GM12878 (cell line): ENCODE data around the gene EEF1AKMT3. TPM values are rescaled to one million over a fixed set of nuclear protein-coding genes. Genes with fewer than 3 reads are reported as not detected.

ENCODE experiments used
- BCL3 ChIP-seq: IDR thresholded peaks from 2 replicates; pipeline ENCODE4 v1.6.1; 2011; ENCODE audit warnings: borderline replicate concordance, low read depth, mild to moderate bottlenecking, moderate library complexity, low read length; ENCODE audit not compliant: insufficient read depth, poor library complexity, severe bottlenecking
- CHD4 ChIP-seq: fragments of 200-600 bp; sonication (generic); IDR thresholded peaks from 2 replicates; pipeline ENCODE4 v1.6.1; 2016; ENCODE audit warnings: mild to moderate bottlenecking
- CTCF ChIP-seq, 3 experiments: IDR thresholded peaks in 2 of 3; conservative IDR thresholded peaks in 1 of 3; 2 replicates each; pipeline ENCODE4 v1.5.1; 2011; ENCODE audit warnings: low read depth in 3 of 3, low read length in 3 of 3, mild to moderate bottlenecking in 3 of 3, control low read depth in 2 of 3, moderate library complexity in 2 of 3, inconsistent platforms in 1 of 3, mixed read lengths in 1 of 3; ENCODE audit not compliant: control insufficient read depth in 2 of 3, insufficient read depth in 1 of 3; ENCODE audit errors: extremely low read depth in 1 of 3
- DPF2 ChIP-seq: fragments of 450-650 bp; IDR thresholded peaks from 2 replicates; pipeline ENCODE4 v1.6.1; 2017; ENCODE audit warnings: mild to moderate bottlenecking
- EGR1 ChIP-seq, 2 experiments: IDR thresholded peaks; 1 replicate in 1 of 2; 2 replicates in 1 of 2; pipeline ENCODE4 v1.6.1; 2011 to 2012; ENCODE audit warnings: low read depth in 2 of 2, low read length in 2 of 2, borderline replicate concordance in 1 of 2, mild to moderate bottlenecking in 1 of 2, moderate library complexity in 1 of 2
- FOXM1 ChIP-seq: IDR thresholded peaks from 2 replicates; pipeline ENCODE4 v1.6.1; 2012; ENCODE audit warnings: low read depth, mild to moderate bottlenecking, inconsistent platforms, low read length, moderate library complexity
- HDGF ChIP-seq: fragments of 450-650 bp; IDR thresholded peaks from 2 replicates; pipeline ENCODE4 v1.6.1; 2016; ENCODE audit warnings: antibody characterized with exemption
- KDM1A ChIP-seq: fragments of 200-600 bp; sonication (generic); IDR thresholded peaks from 2 replicates; pipeline ENCODE4 v1.6.1; 2016; ENCODE audit warnings: borderline replicate concordance
- MYB ChIP-seq: fragments of 150-350 bp; IDR thresholded peaks from 2 replicates; pipeline ENCODE4 v1.6.1; 2014; ENCODE audit warnings: mild to moderate bottlenecking, low read depth, low read length, borderline replicate concordance
- NFXL1 ChIP-seq: fragments of 450-650 bp; IDR thresholded peaks from 2 replicates; pipeline ENCODE4 v1.6.1; 2017; ENCODE audit warnings: antibody characterized with exemption, mild to moderate bottlenecking, borderline replicate concordance
- PAX8 ChIP-seq: fragments of 450-650 bp; IDR thresholded peaks from 2 replicates; pipeline ENCODE4 v1.6.1; 2017; ENCODE audit warnings: mild to moderate bottlenecking, moderate library complexity
- RAD21 ChIP-seq: IDR thresholded peaks from 2 replicates; pipeline ENCODE4 v1.6.1; 2011; ENCODE audit warnings: mild to moderate bottlenecking, low read depth, low read length, moderate library complexity; ENCODE audit not compliant: insufficient read depth
- RELB ChIP-seq: fragments of 450-650 bp; IDR thresholded peaks from 2 replicates; pipeline ENCODE4 v1.6.1; 2017; ENCODE audit warnings: low read depth, mild to moderate bottlenecking, moderate library complexity
- RFX5 ChIP-seq: IDR thresholded peaks from 2 replicates; pipeline ENCODE4 v1.6.1; 2011; ENCODE audit warnings: low read depth, low read length, improper control_type of control experiment
- SKIL ChIP-seq: fragments of 450-650 bp; IDR thresholded peaks from 2 replicates; pipeline ENCODE4 v1.6.1; 2017; ENCODE audit warnings: mild to moderate bottlenecking, low read depth, inconsistent platforms; ENCODE audit not compliant: poor library complexity, severe bottlenecking
- SMAD1 ChIP-seq: fragments of 450-650 bp; IDR thresholded peaks from 2 replicates; pipeline ENCODE4 v1.6.1; 2018; ENCODE audit warnings: mild to moderate bottlenecking, low read depth; ENCODE audit not compliant: partially characterized antibody
- SREBF1 ChIP-seq: IDR thresholded peaks from 2 replicates; pipeline ENCODE4 v1.6.1; 2012; ENCODE audit warnings: mild to moderate bottlenecking, low read length
- TCF7 ChIP-seq: IDR thresholded peaks from 2 replicates; pipeline ENCODE4 v1.6.1; 2014; ENCODE audit warnings: antibody characterized with exemption, borderline replicate concordance
- ZBTB4 ChIP-seq: fragments of 450-650 bp; formaldehyde crosslinking; IDR thresholded peaks from 2 replicates; pipeline ENCODE4 v1.4.0; 2022; ENCODE audit warnings: mild to moderate bottlenecking, moderate library complexity
- polyA plus RNA-seq, 11 experiments: library from polyadenylated mRNA; depleted of rRNA in 4 of 11; unstranded in 6 of 11; stranded (reverse) in 5 of 11; fragments of >200 nt; fragmentation: Nextera tagmentation in 4 of 11; fragmentation: Illumina TruSeq in 1 of 11; extraction: Ambion mirVana in 4 of 11; extraction: Trizol in 1 of 11; gene quantifications; 1 replicate in 1 of 11; 2 replicates in 10 of 11; pipeline versions ENCODE4 v1.2.1 to v1.2.3, GENCODE V29; 2011 to 2016; ENCODE audit warnings: inconsistent platforms in 2 of 11, missing spikeins in 2 of 11, low read depth in 1 of 11
- total RNA-seq, 4 experiments: library from RNA; depleted of rRNA in 3 of 4; stranded (reverse); fragments of >200 nt in 3 of 4; fragmentation: Illumina TruSeq in 1 of 4; extraction: Trizol in 1 of 4; gene quantifications; 2 replicates each; pipeline versions ENCODE4 v1.2.1 to v1.2.3, GENCODE V29; 2013 to 2021

Gene EEF1AKMT3
- total and polyA plus RNA-seq, 10 of the 15 experiments (the other 5 are each of a cell fraction or from before 2014, with no cell fraction given) = 1.2 to 8.2 (median 3.5) TPM

- 0 out of 2 replicates have a peak, but pooled peaks have one; percentile 44 for TF ChIP-seq RELB
- TF ChIP-seq RFX5 = no peak
- TF ChIP-seq SKIL = no peak
- peak; percentile 99 for TF ChIP-seq HDGF
- no peak for TF ChIP-seq KDM1A
- TF ChIP-seq DPF2 = no peak
- no peak for TF ChIP-seq FOXM1
- no peak for TF ChIP-seq RAD21
- TF ChIP-seq CHD4 = no peak
- no peak for TF ChIP-seq SREBF1
- no peak for TF ChIP-seq PAX8
- TF ChIP-seq BCL3 = no peak
- no peak for TF ChIP-seq TCF7
- no peak for TF ChIP-seq NFXL1
- TF ChIP-seq MYB = no peak
- no peak for TF ChIP-seq ZBTB4 (CRISPR knock-in tag)
- TF ChIP-seq CTCF (IDR thresholded peaks at IDR 0.05 in 2 of 3, conservative IDR thresholded peaks at IDR 0.05 in 1 of 3; ENCODE audit: control insufficient read depth in 2 of 3, extremely low read depth in 1 of 3, insufficient read depth in 1 of 3, low read depth in 3 of 3, low read length in 3 of 3) = no peak
- TF ChIP-seq SMAD1 = no peak
- no peak for TF ChIP-seq EGR1 (IDR thresholded peaks at IDR 0.05; ENCODE audit: borderline replicate concordance in 1 of 2, low read depth in 2 of 2, low read length in 2 of 2)
Observed at GRCh38 chr12:57754411-57755193, 17.8 kb upstream of the EEF1AKMT3 start, which contains the start of gene MARCHF9 (continued).
